Panc1 (cell line): ENCODE data around the gene G2E3. TPM values are rescaled to one million over a fixed set of nuclear protein-coding genes. Genes with fewer than 3 reads are reported as not detected.
"Not testable (repeated sequence)": the region's sequence is repeated elsewhere in the genome, so short reads cannot be mapped to it uniquely, and the experiment has no call there.

ENCODE experiments used
- ATAC-seq: fragments of 200-7000 bp; cut with Tn5 transposase; 2 replicates; pipeline ENCODE4 v1.9.1; 2020; ENCODE audit warnings: mild to moderate bottlenecking, moderate library complexity
- BruUV-seq: library from RNA; stranded (reverse); fragments of 400-500 nt; replicated peaks from 2 replicates; lab custom pipeline; 2021; lab: Mats Ljungman, UMichigan
- CTCF ChIA-PET: fragments of 300-600 bp; sonication (Branson Sonifier 250); formaldehyde crosslinking; loops from one replicate; lab custom pipeline; 2022; ENCODE audit warnings: antibody characterized with exemption; lab: Charles Lee
- POLR2A ChIA-PET: fragments of 300-600 bp; sonication (Branson Sonifier 250); formaldehyde crosslinking; loops from one replicate; lab custom pipeline; 2022; ENCODE audit warnings: antibody characterized with exemption; lab: Charles Lee
- DNase-seq: peaks from one replicate; pipeline ENCODE4 v3.0.0-alpha.2; 2010; ENCODE audit warnings: low read depth, low spot score
- H3K27ac ChIP-seq: 2 replicates; pipeline ENCODE4 v1.5.1; 2011; ENCODE audit warnings: mild to moderate bottlenecking, low read length, inconsistent platforms
- H3K27me3 ChIP-seq: fragments of 200-500 bp; sonication (Bioruptor generic); 2 replicates; pipeline ENCODE4 v1.6.0; 2014; ENCODE audit warnings: low read length, inconsistent platforms; ENCODE audit not compliant: control insufficient read depth, insufficient read depth
- H3K36me3 ChIP-seq: fragments of 200-500 bp; sonication (Bioruptor generic); 2 replicates; pipeline ENCODE4 v1.5.1; 2014; ENCODE audit warnings: inconsistent platforms, mild to moderate bottlenecking, low read length, moderate library complexity; ENCODE audit not compliant: control insufficient read depth, insufficient read depth
- H3K4me1 ChIP-seq: 2 replicates; pipeline ENCODE4 v1.5.1; 2011; ENCODE audit warnings: inconsistent platforms, mild to moderate bottlenecking, low read length, moderate library complexity; ENCODE audit not compliant: control insufficient read depth, insufficient read depth
- H3K4me3 ChIP-seq, 2 experiments: 2 replicates each; pipeline ENCODE4 v1.5.1; 2011 to 2012; ENCODE audit warnings: low read depth in 2 of 2, low read length in 2 of 2, mild to moderate bottlenecking in 2 of 2, inconsistent platforms in 1 of 2, moderate library complexity in 1 of 2
- H3K9me3 ChIP-seq: fragments of 200-500 bp; sonication (Bioruptor generic); 2 replicates; pipeline ENCODE4 v1.5.1; 2014; ENCODE audit warnings: low read depth, mild to moderate bottlenecking, inconsistent platforms, low read length, moderate library complexity; ENCODE audit not compliant: control insufficient read depth, insufficient read depth
- CTCF ChIP-seq: fragments of 450-650 bp; IDR thresholded peaks from 2 replicates; pipeline ENCODE4 v1.5.1; 2017; ENCODE audit warnings: mild to moderate bottlenecking
- POLR2AphosphoS5 ChIP-seq: IDR thresholded peaks from 2 replicates; pipeline ENCODE4 v1.6.1; 2012; ENCODE audit warnings: mild to moderate bottlenecking, low read depth, low read length, moderate library complexity
- SIN3A ChIP-seq: IDR thresholded peaks from 2 replicates; pipeline ENCODE4 v1.6.1; 2012; ENCODE audit warnings: low read depth, mild to moderate bottlenecking, low read length, moderate library complexity, borderline replicate concordance; ENCODE audit not compliant: insufficient read depth
- TCF7L2 ChIP-seq: IDR thresholded peaks from 2 replicates; pipeline ENCODE4 v1.6.1; 2011; ENCODE audit warnings: mild to moderate bottlenecking, low read depth, low read length, inconsistent platforms
- in situ Hi-C: cut with HindIII; loops from 2 replicates; pipeline ENCODE4 v1.10.0; 2016; ENCODE audit warnings: low sequenced_read_pairs, low pct_unique_long_range_greater_than_20kb
- intact Hi-C: fragments of 100-400 bp; cut with micrococcal nuclease; formaldehyde crosslinking; loops from one replicate; pipeline ENCODE4 v1.10.0; 2022; ENCODE audit not compliant: unreplicated experiment
- total RNA-seq: library from RNA; stranded (reverse); gene quantifications from one replicate; pipeline ENCODE4 v1.2.1, GENCODE V29; 2021; ENCODE audit not compliant: unreplicated experiment
- TF ChIP-seq, protein P1 (sequence below), 2 experiments: IDR thresholded peaks; 2 replicates each; pipeline ENCODE4 v1.6.1; 2011 to 2012; ENCODE audit warnings: low read depth in 2 of 2, control low read depth in 1 of 2, low read length in 1 of 2, mild to moderate bottlenecking in 1 of 2, moderate library complexity in 1 of 2; ENCODE audit not compliant: insufficient read depth in 1 of 2

G2E3 gene
- total RNA-seq, 1 experiment from 2014 or later, result 27.5 TPM

GRCh38 chr14:30541318-30541717, 17.6 kb upstream of the G2E3 start:
- CTCF ChIA-PET, result no interaction called here

GRCh38 chr14:30546735-30547134, 12.2 kb upstream of the G2E3 start:
- H3K4me1 ChIP-seq, H3K36me3 ChIP-seq, BruUV-seq, POLR2A ChIA-PET, intact Hi-C loops, H3K4me3 ChIP-seq, DNase-seq, CTCF ChIA-PET, ATAC-seq, H3K27ac ChIP-seq, H3K27me3 ChIP-seq, in situ Hi-C loops, H3K9me3 ChIP-seq: not testable (repeated sequence)

More at GRCh38 chr14:30541318-30541717, 17.6 kb upstream of the G2E3 start:
- BruUV-seq, result no TSS peak
- peaks cover 3% of the 10 kb centered on the region; the same call in 1 of the 2 replicates for H3K9me3 ChIP-seq
- POLR2A ChIA-PET, result no interaction called here
- H3K36me3 ChIP-seq, result no peaks in the 10 kb centered on the region
- H3K27me3 ChIP-seq, result peaks cover 5% of the 10 kb centered on the region
- H3K27ac ChIP-seq, result no peak overlapping the region
- H3K4me1 ChIP-seq, result no peaks in the 10 kb centered on the region
- no peak for ATAC-seq
- no peak for DNase-seq
- in situ Hi-C loops, result no loop called here
- intact Hi-C loops, result no loop called here
- no peak overlapping the region for H3K4me3 ChIP-seq
- TF ChIP-seq, protein P1, sequence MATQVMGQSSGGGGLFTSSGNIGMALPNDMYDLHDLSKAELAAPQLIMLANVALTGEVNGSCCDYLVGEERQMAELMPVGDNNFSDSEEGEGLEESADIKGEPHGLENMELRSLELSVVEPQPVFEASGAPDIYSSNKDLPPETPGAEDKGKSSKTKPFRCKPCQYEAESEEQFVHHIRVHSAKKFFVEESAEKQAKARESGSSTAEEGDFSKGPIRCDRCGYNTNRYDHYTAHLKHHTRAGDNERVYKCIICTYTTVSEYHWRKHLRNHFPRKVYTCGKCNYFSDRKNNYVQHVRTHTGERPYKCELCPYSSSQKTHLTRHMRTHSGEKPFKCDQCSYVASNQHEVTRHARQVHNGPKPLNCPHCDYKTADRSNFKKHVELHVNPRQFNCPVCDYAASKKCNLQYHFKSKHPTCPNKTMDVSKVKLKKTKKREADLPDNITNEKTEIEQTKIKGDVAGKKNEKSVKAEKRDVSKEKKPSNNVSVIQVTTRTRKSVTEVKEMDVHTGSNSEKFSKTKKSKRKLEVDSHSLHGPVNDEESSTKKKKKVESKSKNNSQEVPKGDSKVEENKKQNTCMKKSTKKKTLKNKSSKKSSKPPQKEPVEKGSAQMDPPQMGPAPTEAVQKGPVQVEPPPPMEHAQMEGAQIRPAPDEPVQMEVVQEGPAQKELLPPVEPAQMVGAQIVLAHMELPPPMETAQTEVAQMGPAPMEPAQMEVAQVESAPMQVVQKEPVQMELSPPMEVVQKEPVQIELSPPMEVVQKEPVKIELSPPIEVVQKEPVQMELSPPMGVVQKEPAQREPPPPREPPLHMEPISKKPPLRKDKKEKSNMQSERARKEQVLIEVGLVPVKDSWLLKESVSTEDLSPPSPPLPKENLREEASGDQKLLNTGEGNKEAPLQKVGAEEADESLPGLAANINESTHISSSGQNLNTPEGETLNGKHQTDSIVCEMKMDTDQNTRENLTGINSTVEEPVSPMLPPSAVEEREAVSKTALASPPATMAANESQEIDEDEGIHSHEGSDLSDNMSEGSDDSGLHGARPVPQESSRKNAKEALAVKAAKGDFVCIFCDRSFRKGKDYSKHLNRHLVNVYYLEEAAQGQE (IDR thresholded peaks at IDR 0.05; ENCODE audit: insufficient read depth in 1 of 2, low read depth in 2 of 2, low read length in 1 of 2), result no peak
- TF ChIP-seq CTCF (no peak), TCF7L2 (no peak), SIN3A (no peak), POLR2AphosphoS5 (no peak)

DNA sequence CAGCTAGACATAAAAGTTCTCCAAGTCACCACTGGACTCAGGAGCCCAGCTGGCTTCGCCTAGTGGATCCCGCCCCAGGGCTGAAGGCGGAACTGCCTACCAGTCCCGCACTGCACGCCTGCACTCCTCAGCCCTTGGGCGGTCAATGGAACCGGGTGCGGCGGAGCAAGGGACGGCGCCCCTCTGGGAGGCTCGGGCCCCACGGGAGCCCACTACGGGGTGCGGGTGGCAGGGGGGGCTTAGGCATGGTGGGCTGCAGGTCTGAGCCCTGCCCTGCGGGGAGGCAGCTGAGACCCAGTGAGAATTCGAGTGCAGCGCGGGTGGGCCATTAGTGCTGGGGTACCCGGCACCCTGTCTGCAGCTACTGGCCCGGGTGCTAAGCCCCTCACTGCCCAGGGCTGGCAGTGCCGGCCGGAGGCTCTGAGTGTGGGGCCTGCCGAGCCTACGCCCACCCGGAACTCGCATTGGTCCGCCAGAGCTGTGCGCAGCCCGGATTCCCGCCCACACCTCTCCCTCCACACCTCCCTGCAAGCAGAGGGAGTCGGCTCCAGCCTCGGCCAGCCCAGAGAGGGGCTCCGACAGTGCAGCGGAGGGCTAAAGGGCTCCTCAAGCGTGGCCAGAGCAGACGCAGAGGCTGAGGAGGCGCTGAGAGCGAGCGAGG, 11.4 kb upstream of the G2E3 start:
- TF ChIP-seq, protein P1 (IDR thresholded peaks at IDR 0.05; ENCODE audit: insufficient read depth in 1 of 2, low read depth in 2 of 2, low read length in 1 of 2), result no peak
- no peak for TF ChIP-seq POLR2AphosphoS5
- no peak for TF ChIP-seq SIN3A
- no peak for TF ChIP-seq TCF7L2
- no peak for TF ChIP-seq CTCF
- Histone ChIP-seq H3K27me3 (no peaks in the 10 kb centered on the region), H3K27ac (no peak overlapping the region), H3K36me3 (no peaks in the 10 kb centered on the region), H3K4me3 (no peak overlapping the region), H3K4me1 (no peaks in the 10 kb centered on the region), H3K9me3 (peaks cover 3% of the 10 kb centered on the region; the same call in 1 of the 2 replicates)
- no peak for DNase-seq
- BruUV-seq, result no TSS peak
- intact Hi-C loops, result no loop called here
- ChIA-PET CTCF (no interaction called here), POLR2A (no interaction called here)
- no peak for ATAC-seq
- in situ Hi-C loops, result no loop called here
